ENCODE measurements around the gene ANKRD40CL.
"Not testable (repeated sequence)": the region's sequence is repeated elsewhere in the genome, so short reads cannot be mapped to it uniquely, and the experiment has no call there.

The ANKRD40CL gene, protein sequence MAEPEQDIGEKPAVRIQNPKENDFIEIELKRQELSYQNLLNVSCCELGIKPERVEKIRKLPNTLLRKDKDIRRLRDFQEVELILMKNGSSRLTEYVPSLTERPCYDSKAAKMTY

DNA sequence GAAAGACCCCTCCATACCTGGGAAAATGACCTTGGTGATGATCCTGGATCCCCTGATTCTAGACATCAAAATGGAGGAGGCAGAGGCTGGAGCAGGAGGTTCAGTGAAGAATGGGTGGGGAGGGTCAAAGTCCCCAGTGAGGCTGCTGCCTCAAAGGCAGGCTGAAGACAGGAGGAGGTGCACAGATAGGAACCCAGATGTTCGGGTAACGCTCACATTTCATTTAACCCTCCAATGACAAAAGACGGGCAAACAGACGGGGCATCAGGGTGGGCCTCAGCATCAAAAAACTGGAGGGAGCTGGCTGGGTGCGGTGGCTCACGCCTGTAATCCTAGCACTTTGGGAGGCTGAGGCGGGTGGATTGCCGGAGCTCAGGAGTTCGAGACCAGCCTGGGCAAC is at the start of gene ANKRD40CL:
ANKRD40CL (minus strand) TSS at position 73 of the 400 bp plus-strand sequence. CDS start 605 bp downstream, outside the sequence.
- DNase-seq, result no peak

DNA sequence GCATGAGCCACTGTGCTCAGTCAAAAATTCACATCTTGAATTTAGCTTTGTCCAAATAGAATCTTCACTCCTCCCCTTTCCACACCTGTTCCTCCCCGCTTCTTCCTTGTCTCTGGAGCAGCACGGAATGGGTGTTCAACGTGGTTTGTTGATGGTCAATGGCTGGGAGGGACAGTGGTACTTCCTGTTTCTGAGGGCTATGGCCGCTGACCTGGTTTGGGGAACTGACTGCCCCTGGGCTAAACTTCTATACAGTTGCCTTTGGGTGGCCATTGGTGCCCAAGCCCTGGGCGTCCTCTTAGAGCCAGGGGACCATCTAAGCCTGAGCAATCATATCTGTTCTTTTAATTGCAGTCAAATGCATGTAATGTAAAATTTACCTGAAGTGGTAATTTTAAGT is 49.0 kb upstream of the ANKRD40CL start:
- DNase-seq, result no peak

DNA sequence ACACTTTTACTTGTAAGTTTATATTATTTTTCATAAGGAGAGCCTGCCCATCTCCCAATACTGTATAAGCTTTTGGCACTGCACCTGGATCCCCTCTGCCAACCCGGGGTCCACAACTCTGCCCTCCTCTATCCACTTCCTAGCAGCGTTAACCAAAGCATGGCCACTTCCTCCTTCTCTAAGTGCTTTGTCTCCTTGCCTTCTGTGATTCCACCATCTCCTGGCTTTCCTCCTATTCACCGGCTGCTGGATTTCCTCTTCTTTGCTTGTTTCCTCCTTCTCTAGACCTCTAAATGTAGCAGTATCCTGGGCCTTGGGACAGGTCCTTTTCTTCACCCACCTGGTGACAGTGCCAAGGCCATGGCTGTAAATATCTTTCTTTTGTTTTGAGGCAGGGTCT is 48.1 kb upstream of the ANKRD40CL start:
- no peak for DNase-seq

DNA sequence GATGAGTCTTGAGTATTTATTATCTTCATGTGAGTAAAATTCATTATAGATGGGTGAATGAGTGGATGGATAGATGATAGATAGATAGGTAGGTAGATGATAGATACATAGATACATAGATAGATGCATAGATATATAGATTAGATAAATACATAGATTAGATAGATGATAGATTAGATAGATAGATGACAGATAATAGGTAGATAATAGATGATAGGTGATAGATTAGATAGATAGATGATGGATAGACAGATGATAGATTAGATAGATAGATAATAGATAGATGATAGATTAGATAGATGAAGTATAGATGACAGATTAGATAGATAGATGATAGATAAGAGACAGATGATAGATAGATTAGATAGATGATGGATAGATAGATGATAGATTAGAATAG is 46.3 kb upstream of the ANKRD40CL start:
- no peak for DNase-seq

DNA sequence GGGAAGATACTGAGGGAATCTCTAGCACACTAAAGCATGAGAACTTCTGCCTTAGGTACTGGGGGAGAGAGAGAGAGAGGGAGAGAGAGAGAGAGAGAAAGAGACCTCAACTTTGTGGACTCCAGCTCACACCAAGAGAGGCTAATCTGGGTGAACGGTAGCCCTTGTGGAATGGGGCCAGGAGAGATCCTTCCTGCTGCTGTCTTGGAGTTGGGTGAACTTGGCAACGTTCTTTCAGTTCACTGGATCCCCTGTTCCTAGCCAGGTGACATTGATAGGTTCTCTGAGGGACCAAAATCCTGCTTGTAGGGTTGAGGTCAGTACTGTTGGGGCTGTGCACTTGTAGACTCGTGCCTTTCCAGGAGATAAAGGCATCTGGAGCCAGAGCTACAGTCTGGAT is 41.6 kb upstream of the ANKRD40CL start:
- DNase-seq, result no peak

DNA sequence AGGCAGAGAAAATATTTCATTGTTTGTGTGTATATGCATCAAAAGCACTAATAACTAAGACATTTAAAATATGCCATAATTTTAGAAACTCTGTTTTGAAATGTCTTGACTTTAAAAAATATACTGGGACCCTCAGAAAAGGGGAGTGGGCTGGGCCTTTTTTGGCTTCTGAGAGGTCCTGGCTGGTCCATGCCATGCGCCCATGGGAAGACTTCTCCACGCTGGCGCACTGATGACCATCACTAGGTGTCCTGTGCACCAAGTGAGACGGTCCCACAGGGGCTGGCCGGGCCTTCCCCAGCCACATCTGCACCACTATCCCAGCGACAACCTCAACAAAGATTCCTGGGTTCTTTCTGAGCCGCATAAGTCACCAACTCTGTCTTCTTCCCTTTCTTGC is 41.1 kb upstream of the ANKRD40CL start:
- DNase-seq, result no peak

DNA sequence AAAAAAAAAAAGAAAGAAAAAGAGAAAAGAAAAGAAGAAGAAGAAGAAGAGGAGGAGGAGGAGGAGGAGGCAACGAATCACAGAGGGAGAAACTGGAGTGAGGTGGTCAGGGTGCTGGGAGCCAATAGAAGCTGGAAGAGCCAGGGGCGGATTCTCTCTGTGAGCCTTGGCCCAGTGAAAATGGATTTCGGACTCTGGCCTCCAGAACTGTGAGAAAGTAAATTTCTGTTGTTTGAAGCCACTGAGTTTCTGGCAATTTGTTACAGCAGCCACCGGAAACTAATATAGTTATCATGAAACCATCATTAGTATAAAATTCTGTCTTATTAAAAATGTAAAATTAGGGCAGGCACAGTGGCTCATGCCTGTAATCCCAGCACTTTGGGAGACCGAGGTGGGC is 40.4 kb upstream of the ANKRD40CL start:
- DNase-seq, result no peak

DNA sequence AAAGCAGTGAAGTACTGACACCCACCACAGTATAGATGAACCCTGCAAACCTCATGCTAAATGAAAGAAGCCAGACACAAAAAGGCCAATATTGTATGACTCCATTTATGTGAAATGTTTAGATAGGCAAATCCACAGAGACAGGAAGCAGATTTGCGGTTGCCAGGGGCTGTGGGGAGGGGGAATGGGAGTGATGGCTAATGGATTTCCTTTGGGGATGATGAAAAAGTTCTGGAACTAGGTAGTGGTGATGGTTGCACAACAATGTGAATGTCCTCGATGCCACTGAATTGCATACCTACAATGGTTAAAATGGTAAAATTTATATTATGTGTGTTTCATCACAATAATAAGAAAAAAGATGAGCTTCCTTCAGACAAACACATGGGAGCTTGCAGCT is 39.7 kb upstream of the ANKRD40CL start:
- DNase-seq, result no peak

DNA sequence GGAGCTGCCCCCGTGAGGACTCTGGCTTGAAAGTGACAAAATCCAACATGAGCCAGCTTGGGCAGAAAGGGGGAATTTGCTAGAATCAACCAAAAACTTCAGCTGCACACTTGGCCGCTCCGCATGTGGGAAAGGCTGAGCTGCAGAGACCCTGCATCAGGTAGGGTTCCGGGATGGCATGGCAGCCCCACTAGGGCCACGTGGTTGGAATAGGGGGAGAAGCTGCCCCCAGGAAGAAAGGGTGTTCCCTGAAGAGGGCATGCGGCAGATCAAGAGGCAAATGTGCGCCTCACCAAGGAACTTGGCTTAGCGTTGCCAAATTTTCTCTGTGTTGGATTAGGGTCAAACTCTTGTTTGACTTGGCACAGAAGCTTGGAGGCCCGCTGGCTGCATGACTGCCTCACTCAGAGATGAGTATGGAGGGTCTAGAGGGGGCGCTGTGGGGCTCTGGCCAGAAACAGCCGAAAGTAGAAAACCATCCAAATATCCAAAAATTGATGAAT is 38.9 kb upstream of the ANKRD40CL start:
- no peak for DNase-seq

DNA sequence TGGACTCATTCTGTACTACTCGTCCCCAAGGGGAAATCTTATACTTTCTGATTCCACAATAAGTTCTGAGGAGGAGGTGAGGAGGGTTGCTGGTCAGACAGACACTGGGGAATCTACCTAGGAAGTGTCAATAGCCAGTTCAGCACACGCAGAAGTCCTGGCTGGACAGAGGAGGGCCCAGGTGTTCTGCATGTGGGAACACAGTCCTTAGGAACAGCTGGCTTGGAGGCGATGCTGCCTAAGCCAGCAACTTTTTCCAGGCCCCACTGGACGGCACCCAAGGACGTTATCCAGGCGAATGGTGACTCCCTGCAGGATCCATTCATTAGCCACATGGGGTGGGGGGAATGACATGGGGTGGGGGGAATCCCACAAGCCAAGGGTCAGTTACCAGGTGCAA is 38.2 kb upstream of the ANKRD40CL start:
- DNase-seq, result no peak

DNA sequence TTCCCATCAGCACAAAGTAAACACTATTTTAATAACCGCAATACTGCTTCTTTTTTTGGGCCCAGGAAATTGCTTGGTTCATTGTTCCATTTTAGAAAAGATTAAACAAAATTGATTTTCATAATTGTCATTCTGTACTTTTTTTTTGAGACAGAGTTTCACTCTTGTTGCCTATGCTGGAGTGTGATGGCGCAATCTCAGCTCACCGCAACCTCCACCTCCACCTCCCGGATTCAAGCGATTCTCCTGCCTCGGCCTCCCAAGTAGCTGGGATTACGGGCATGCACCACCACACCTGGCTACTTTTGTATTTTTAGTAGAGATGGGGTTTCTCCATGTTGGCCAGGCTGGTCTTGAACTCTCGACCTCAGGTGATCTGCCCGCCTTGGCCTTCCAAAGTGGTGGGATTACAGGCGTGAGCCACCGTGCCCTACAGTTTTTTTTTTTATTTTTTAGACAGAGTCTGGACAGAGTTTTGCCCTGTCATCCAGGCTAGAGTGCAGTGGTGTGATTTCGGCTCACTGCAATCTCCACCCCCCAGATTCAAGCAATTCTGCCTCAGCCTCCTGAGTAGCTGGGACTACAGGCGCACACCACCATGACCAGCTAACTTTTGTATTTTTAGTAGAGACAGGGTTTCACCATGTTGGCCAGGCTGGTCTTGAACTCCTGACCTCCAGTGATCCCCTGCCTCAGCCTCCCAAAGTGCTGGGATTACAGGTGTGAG is 37.6 kb upstream of the ANKRD40CL start:
- DNase-seq, result not testable (repeated sequence)

DNA sequence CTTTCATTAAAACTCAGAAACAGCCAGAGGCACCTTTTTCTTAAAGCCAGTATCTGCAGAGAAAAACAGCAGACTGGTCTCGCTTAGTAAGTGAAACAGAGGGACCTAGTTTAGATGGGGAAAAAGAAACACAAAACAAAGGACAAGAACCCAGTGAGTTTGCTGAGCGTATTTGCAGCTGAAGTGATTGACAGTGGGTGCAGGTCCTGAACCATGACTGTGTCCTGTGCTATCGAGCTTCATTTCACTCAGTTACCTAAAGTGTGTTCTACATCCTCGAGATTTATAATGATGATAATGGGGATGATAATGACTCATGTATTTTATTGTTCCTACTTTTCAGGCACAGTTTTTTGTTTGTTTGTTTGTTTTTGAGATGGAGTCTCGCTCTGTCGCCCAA is 36.4 kb upstream of the ANKRD40CL start:
- no peak for DNase-seq

DNA sequence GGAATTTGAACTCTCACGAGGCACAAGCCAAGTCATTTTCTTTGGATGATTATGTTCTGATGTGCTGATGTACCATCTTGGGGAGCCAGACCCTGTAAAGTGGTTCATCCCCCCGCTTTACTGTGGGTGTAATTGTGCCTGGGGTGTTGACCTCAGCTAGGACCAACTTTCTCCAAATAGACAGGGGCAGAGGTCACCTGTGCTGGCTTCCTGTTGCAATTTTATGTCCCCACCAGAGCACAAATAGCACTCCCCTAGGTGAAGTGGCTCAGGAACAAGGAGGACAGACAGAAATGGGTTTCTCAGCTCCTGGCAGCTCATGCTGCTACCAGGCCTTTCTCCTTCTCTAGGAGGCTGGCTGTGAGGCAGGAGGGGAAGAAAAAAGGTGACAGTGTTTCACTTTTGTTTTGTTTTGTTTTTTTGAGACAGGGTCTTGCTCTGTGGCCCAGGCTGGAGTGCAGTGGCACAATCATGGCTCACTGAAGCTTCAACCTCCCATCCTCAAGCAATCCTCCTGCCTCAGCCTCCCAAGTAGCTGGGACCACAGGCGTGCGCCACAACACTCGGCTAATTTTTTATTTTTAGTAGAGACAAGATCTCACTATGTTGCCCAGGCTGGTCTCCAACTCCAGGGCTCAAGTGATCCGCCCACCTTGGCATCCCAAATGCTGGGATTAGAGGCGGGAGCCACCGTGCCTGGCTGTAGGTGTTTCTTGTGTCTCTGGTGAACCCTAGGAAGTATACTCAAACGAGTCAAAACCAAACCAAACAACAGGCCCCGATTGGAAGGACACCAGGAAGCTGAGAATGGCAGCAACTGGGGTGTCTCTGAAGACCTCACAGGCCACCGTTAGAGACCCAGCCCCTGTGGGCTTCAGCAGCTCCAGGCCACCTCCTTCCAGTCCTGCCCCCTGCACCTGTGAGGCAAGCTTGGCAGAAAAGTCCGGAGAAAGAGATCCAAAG is 35.6 kb upstream of the ANKRD40CL start:
- DNase-seq, result no peak

DNA sequence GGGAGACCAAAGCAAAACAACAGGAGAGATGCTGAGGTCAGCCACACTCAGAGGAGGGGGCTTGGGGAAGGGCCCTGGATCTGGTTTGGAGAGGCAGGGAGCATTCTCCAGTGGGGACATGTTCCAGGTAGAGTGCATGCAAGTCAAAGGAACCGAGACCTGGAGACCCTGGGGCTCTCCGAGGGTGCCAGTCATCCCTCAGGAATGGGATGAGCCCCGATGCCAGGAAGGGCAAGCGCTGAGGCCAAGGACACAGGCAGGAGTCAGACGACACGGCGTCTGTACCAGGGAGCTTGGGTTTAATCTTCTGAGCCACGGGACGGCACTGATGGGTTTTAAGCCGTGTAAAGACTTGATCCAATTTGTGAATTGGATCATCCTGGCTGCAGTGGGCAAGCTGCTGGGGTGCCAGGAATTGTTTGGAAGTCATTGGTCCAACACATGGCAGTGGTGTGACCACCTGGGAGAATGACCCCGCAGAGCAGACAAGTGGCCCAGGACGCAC is 32.9 kb upstream of the ANKRD40CL start:
- no peak for DNase-seq

DNA sequence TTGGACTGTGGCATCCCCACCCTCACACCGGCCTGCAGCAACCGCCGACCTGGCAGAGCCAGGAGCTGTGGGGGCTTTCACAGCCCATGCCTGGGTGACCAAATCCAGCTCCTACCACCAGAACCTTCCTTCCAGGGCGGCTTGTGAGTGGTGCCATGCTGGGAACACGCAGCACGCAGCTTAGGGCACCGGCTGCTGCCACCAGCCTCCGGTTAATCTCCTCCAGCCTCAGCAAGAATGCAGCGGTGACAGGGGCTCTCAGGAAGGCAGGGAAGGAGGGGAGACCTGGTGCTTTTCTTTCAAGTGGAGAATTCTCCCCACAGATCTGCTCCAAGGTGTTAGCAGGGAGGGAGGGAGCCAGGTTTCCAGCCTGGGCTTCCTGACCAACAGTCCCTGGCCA is 32.3 kb upstream of the ANKRD40CL start:
- no peak for DNase-seq

DNA sequence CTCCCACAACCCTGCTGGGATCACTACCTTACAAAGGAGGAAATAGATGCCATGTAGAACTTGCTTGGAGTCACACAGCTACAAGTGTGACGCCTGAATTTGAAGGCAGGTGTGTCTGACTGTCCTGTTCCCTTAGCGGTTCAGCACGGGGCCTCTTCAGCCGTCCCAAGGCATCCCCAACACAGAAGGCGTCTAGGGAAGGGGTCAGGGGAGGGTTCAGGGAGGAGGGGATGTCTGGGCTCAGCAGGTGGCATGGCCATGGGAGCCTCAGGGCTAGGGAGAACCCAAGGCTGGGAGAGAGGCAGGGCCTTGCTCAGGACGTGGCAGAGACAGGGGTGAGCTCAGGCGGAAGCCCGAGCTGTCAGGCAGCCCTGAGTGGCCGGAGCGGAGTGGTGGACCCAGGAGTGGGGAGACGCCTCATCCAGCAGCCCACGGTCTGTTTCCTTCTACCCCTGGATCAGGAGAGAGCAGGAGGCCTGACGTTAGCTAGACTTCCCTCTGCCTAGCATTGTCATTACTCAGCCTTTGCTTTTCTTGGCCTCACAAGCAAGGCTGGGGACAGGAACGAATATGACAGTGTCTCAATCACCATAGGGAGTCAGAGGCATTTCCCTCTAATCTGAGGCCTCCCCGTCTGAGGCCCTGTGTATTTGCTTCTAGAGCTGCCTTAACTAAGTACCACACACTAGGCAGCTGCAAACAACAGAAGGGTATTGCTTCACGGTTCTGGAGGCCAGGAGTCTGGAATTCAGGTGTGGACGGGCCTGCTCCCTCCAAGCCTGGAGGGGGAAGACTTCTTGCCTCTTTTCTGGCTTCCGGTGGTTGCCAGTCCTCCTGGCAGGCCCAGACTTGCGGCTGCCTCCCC is 31.3 kb upstream of the ANKRD40CL start:
- no peak for DNase-seq

DNA sequence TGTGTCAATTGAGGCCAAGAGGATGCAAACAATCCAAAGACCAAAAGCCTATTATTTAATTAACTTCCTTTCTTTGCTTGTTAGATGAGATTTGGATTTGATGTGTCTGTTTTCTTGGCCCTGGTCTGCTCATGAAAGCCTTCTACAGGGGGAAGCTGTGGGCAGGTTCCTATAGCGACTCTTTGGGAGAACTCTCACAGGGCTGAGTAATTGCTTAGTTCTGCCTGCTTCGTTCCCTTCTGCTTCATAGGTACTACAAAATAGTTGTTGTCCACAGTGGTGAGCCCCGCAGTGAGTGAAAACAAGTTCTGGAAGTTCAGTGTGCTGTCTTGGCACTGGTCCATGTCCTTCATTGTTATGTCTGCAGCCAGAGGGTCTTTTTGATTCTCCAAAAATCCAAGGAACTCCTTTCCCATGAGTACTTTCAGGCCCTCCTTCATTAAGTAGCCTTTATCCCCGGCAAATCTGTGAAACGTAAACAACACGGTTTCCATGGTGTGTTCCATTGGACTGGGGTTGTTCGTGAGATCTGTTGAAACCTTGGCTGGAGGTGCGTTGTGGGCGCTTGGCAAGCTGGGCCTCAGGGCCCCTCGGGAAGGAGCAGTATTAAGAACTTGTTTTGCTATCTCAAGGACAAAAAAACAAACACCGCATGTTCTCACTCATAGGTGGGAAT is 30.0 kb upstream of the ANKRD40CL start:
- no peak for DNase-seq

DNA sequence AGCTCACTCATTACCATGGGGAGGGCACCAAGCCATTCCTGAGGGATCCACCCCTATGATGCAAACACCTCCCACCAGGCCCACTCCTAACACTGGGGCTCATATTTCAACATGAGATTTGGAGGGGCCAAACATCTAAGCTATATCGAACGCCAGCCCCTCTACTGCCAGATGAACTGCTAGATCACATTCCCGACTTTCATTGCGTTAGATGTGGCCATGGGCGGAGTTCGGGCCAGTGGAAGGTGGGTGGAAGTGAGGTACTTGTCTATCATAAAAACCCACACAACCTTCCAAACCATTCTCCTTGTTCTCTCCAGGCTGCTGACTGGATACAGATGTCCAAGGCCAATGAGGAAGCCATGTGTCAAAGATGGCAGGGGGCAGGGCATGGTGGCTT is 27.0 kb upstream of the ANKRD40CL start:
- DNase-seq, result no peak

DNA sequence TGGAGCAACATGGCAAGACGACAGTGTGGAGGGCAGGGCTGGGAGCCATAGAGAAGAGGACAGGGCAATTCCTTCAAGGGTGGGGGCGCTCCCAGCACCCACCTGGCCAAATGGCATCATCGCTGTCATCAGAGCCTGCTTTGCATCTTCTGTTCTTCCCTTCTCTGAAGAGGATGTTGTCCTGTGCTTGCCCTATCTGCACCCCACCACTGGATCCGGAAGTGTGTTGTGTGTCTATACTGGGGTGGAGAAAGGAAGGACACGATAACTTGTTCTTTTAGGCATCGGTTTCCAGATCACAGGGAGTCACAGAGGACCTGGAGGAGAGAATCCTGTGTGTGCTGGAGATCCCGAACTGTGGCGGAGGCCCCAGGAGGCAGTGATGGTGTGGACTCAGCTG is 25.7 kb upstream of the ANKRD40CL start:
- DNase-seq, result no peak

DNA sequence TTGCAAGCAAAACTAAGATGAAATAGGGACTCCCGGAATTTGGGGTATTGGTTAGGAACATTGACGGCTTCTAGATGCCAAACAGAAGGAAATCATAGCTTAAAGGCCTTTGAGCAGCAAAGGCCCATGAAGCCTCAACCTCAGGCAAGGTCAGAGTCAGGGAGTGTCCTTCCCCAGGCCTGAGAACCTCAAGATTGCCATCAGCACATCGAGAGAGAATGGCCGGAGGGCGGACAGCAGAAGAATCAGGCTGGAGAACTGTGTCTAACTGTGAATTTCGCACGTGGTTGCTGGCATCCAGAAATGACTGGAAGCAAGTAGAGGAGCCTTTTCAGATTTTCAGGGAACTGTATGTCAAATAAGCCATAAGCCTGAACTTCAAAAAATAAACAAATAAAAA is 24.8 kb upstream of the ANKRD40CL start:
- DNase-seq, result no peak

DNA sequence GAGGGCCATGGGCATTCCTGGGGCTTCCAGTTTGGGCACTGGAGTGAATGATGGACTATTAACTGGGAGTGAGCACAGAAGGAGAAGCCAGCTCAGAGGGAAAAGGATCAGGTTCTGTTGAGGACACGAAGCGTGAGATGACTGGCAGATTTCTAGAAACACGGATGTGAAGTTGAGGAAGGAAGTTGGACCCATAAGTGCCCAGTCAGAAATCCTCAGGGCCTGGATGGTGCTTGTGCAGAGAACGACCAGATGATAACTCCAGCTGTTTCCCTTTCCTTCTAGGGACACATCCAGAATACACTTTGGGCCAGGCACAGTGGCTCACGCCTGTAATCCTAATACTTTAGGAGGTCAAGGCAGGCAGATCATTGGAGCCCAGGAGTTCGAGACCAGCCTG is 23.3 kb upstream of the ANKRD40CL start:
- no peak for DNase-seq

DNA sequence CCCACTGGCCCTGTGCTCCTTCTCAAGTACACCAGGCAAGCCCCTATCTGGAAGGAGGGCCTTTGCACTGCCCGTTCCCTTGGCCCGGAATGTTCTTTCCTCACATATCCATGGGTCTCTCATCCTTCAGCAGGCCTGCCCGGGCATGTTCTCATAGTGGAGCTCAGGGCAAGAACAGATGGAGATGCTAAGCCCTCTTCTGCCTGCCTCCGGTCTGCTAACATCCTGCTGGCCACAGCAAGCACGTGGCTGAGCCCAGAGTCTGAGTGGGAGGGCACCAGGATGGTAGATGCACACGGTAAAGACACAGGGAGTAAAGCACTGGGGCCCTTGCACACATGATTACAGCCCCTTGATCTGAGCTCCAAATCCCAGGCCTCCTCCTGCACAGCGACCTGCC is 19.8 kb upstream of the ANKRD40CL start:
- DNase-seq, result no peak

Measured in NCI-H1436 (cell line).